Stimulated activated naive B cell treated with anti-CD40 and anti-IgM and Interleukin-4, amounts not matched to agents 10 μg/mL and 1 μg/mL and 100 μg/mL, for 72 hours (primary cell): ENCODE data around the gene TH.

Source experiments
- ATAC-seq, 2 donors: fragments of 150-1000 bp; cut with Tn5 transposase; replicated peaks; 2 replicates each; pipeline ENCODE4 v1.10.0; 2021; ENCODE audit warnings: moderate library complexity in 1 of 2
- DNase-seq: peaks from one replicate; pipeline ENCODE4 v3.0.0; 2021
- H3K27ac Mint-ChIP-seq: one replicate; pipeline ENCODE4 v1.8.0; 2022; ENCODE audit warnings: mild to moderate bottlenecking, mixed read lengths
- H3K27me3 Mint-ChIP-seq, 2 donors: one replicate each; pipeline ENCODE4 v1.8.0; 2022; ENCODE audit warnings: mixed read lengths in 2 of 2
- H3K36me3 Mint-ChIP-seq, 2 donors: one replicate each; pipeline ENCODE4 v1.8.0; 2022; ENCODE audit warnings: mixed read lengths in 2 of 2, mild to moderate bottlenecking in 1 of 2
- H3K4me1 Mint-ChIP-seq, 2 donors: one replicate each; pipeline ENCODE4 v1.8.0; 2022; ENCODE audit warnings: mixed read lengths in 2 of 2, mild to moderate bottlenecking in 1 of 2
- H3K4me3 Mint-ChIP-seq, 2 donors: one replicate each; pipeline ENCODE4 v1.8.0; 2022; ENCODE audit warnings: mild to moderate bottlenecking in 2 of 2, mixed read lengths in 2 of 2, moderate library complexity in 1 of 2
- H3K9me3 Mint-ChIP-seq, 2 donors: one replicate each; pipeline ENCODE4 v1.8.0; 2022; ENCODE audit warnings: mixed read lengths in 2 of 2, mild to moderate bottlenecking in 1 of 2

TH gene

GRCh38 chr11:2157294-2158040, 14.1 kb downstream of the TH start:
- ATAC-seq (no peak), DNase-seq (no peak)
- H3K27me3 Mint-ChIP-seq: peaks cover 9 to 46% of the 10 kb centered on the region in 2 donors
- H3K9me3 Mint-ChIP-seq: no peaks in the 10 kb centered on the region
- H3K27ac Mint-ChIP-seq: no peak overlapping the region
- H3K4me1 Mint-ChIP-seq: no peaks in the 10 kb centered on the region
- H3K4me3 Mint-ChIP-seq: no peak overlapping the region
- no peaks in the 10 kb centered on the region for H3K36me3 Mint-ChIP-seq

- ATAC-seq (peak; percentile 60 to 70), DNase-seq (peak; percentile 51)
- peaks cover 5% of the 10 kb centered on the region in 2 donors for H3K4me1 Mint-ChIP-seq
- no peak overlapping the region for H3K27ac Mint-ChIP-seq
- no peaks in the 10 kb centered on the region for H3K9me3 Mint-ChIP-seq
- no peaks in the 10 kb centered on the region for H3K36me3 Mint-ChIP-seq
- H3K27me3 Mint-ChIP-seq: peaks cover 6 to 43% of the 10 kb centered on the region in 2 donors
- no peak overlapping the region for H3K4me3 Mint-ChIP-seq
Measured at GRCh38 chr11:2156416-2157182, 15.0 kb downstream of the TH start.

GRCh38 chr11:2155511-2155910, 16.1 kb downstream of the TH start:
- H3K9me3 Mint-ChIP-seq: no peaks in the 10 kb centered on the region

GRCh38 chr11:2154889-2155288, 16.7 kb downstream of the TH start:
- peaks cover 21 to 53% of the 10 kb centered on the region in 2 donors for H3K27me3 Mint-ChIP-seq
- H3K27ac Mint-ChIP-seq: no peak overlapping the region
- no peaks in the 10 kb centered on the region for H3K9me3 Mint-ChIP-seq
- no peaks in the 10 kb centered on the region for H3K36me3 Mint-ChIP-seq
- peaks cover 12 to 14% of the 10 kb centered on the region in 2 donors for H3K4me1 Mint-ChIP-seq
- H3K4me3 Mint-ChIP-seq: no peak overlapping the region
- DNase-seq (no peak), ATAC-seq (no peak)

More at GRCh38 chr11:2155511-2155910, 16.1 kb downstream of the TH start:
- peaks cover 12 to 14% of the 10 kb centered on the region in 2 donors for H3K4me1 Mint-ChIP-seq
- H3K36me3 Mint-ChIP-seq: no peaks in the 10 kb centered on the region
- ATAC-seq (no peak), DNase-seq (no peak)
- H3K27ac Mint-ChIP-seq: no peak overlapping the region
- no peak overlapping the region for H3K4me3 Mint-ChIP-seq
- H3K27me3 Mint-ChIP-seq: peaks cover 15 to 53% of the 10 kb centered on the region in 2 donors

GRCh38 chr11:2154195-2154585, 17.4 kb downstream of the TH start:
- Mint-ChIP-seq H3K4me3 (no peak overlapping the region), H3K9me3 (no peaks in the 10 kb centered on the region), H3K27ac (no peak overlapping the region), H3K27me3 (peaks cover 24 to 56% of the 10 kb centered on the region in 2 donors), H3K36me3 (no peaks in the 10 kb centered on the region), H3K4me1 (peaks cover 12 to 14% of the 10 kb centered on the region in 2 donors)
- DNase-seq (no peak), ATAC-seq (no peak)

GRCh38 chr11:2153581-2154194, 17.9 kb downstream of the TH start:
- H3K9me3 Mint-ChIP-seq: no peaks in the 10 kb centered on the region
- no peak overlapping the region for H3K4me3 Mint-ChIP-seq
- ATAC-seq (no peak), DNase-seq (no peak)
- H3K36me3 Mint-ChIP-seq: no peaks in the 10 kb centered on the region
- H3K27ac Mint-ChIP-seq: no peak overlapping the region
- peaks cover 12 to 14% of the 10 kb centered on the region in 2 donors for H3K4me1 Mint-ChIP-seq
- peaks cover 29 to 61% of the 10 kb centered on the region in 2 donors for H3K27me3 Mint-ChIP-seq

GRCh38 chr11:2151500-2152257, 19.9 kb downstream of the TH start:
- H3K27ac Mint-ChIP-seq: no peak overlapping the region
- H3K36me3 Mint-ChIP-seq: no peaks in the 10 kb centered on the region
- DNase-seq (peak; percentile 55), ATAC-seq (peak; percentile 69 to 70)
- H3K4me1 Mint-ChIP-seq: peaks cover 12 to 14% of the 10 kb centered on the region in 2 donors
- H3K9me3 Mint-ChIP-seq: no peaks in the 10 kb centered on the region
- peak overlapping the region in 1 of 2 donors; percentile 39 for H3K4me3 Mint-ChIP-seq
- peaks cover 40 to 76% of the 10 kb centered on the region in 2 donors for H3K27me3 Mint-ChIP-seq

- DNase-seq (no peak), ATAC-seq (no peak)
- Mint-ChIP-seq H3K4me1 (peaks cover 15 to 22% of the 10 kb centered on the region in 2 donors), H3K36me3 (no peaks in the 10 kb centered on the region), H3K27ac (no peak overlapping the region), H3K9me3 (no peaks in the 10 kb centered on the region), H3K27me3 (peaks cover 47 to 84% of the 10 kb centered on the region in 2 donors), H3K4me3 (no peak overlapping the region)
Measured at GRCh38 chr11:2149864-2150847, 21.5 kb downstream of the TH start.

- no peak overlapping the region for H3K27ac Mint-ChIP-seq
- no peaks in the 10 kb centered on the region for H3K36me3 Mint-ChIP-seq
- no peaks in the 10 kb centered on the region for H3K9me3 Mint-ChIP-seq
- H3K4me3 Mint-ChIP-seq: no peak overlapping the region
- no peak for DNase-seq
- peaks cover 15 to 29% of the 10 kb centered on the region in 2 donors for H3K4me1 Mint-ChIP-seq
- peaks cover 47 to 86% of the 10 kb centered on the region in 2 donors for H3K27me3 Mint-ChIP-seq
- no peak for ATAC-seq
Measured at GRCh38 chr11:2149460-2149859, 22.2 kb downstream of the TH start.

GRCh38 chr11:2148595-2148994, 23.0 kb downstream of the TH start:
- H3K27ac Mint-ChIP-seq: no peak overlapping the region
- DNase-seq (no peak), ATAC-seq (no peak)
- H3K4me1 Mint-ChIP-seq: peaks cover 17 to 36% of the 10 kb centered on the region in 2 donors
- H3K27me3 Mint-ChIP-seq: peaks cover 48 to 83% of the 10 kb centered on the region in 2 donors
- H3K4me3 Mint-ChIP-seq: no peak overlapping the region
- no peaks in the 10 kb centered on the region for H3K36me3 Mint-ChIP-seq
- no peaks in the 10 kb centered on the region for H3K9me3 Mint-ChIP-seq

- Mint-ChIP-seq H3K36me3 (no peaks in the 10 kb centered on the region), H3K4me1 (peaks cover 26 to 48% of the 10 kb centered on the region in 2 donors), H3K4me3 (no peak overlapping the region), H3K9me3 (no peaks in the 10 kb centered on the region), H3K27me3 (peaks cover 52 to 88% of the 10 kb centered on the region in 2 donors), H3K27ac (no peak overlapping the region)
- DNase-seq: no peak
- no peak for ATAC-seq
Measured at GRCh38 chr11:2147391-2147790, 24.2 kb downstream of the TH start.

- H3K27me3 Mint-ChIP-seq: peaks cover 61 to 96% of the 10 kb centered on the region in 2 donors
- ATAC-seq (no peak), DNase-seq (no peak)
- no peak overlapping the region for H3K27ac Mint-ChIP-seq
- peaks cover 20 to 46% of the 10 kb centered on the region in 2 donors for H3K4me1 Mint-ChIP-seq
- no peaks in the 10 kb centered on the region for H3K36me3 Mint-ChIP-seq
- no peaks in the 10 kb centered on the region for H3K9me3 Mint-ChIP-seq
- no peak overlapping the region for H3K4me3 Mint-ChIP-seq
Measured at GRCh38 chr11:2146051-2146450, 25.6 kb downstream of the TH start.
